ENCODE measurements around the gene SPIC.

SPIC gene

GRCh38 chr12:101501410-101501995, 26.4 kb downstream of the SPIC start:
- DNase-seq (ENCODE audit: low read depth, low spot score) = no peak
- H3K4me3 ChIP-seq (ENCODE audit: low read length) = no peak overlapping the region

GRCh38 chr12:101521136-101521535, 46.0 kb downstream of the SPIC start:
- no peak overlapping the region for H3K4me3 ChIP-seq (ENCODE audit: low read length)
- no peak for DNase-seq (ENCODE audit: low read depth, low spot score)

GRCh38 chr12:101527682-101528081, 52.5 kb downstream of the SPIC start:
- DNase-seq (ENCODE audit: low read depth, low spot score) = no peak
- no peak overlapping the region for H3K4me3 ChIP-seq (ENCODE audit: low read length)

- no peak overlapping the region for H3K4me3 ChIP-seq (ENCODE audit: low read length)
- no peak for DNase-seq (ENCODE audit: low read depth, low spot score)
These were observed 61.0 kb downstream of the SPIC start for GRCh38 chr12:101536069-101536674.
